Upper lobe of left lung (tissue), 4 donors: ENCODE results near the gene TERT.

Experiments
- CTCF ChIP-seq, 6 experiments: fragments of 450-650 bp in 4 of 6; fragments of 200-600 bp in 2 of 6; sonication (generic) in 2 of 6; IDR thresholded peaks; one replicate each; pipeline ENCODE4 v1.5.1; 2016 to 2019; ENCODE audit warnings: antibody characterized with exemption in 6 of 6
- POLR2A ChIP-seq, 4 donors: fragments of 450-650 bp; IDR thresholded peaks; one replicate each; pipeline ENCODE4 v1.5.1; 2016 to 2017; ENCODE audit warnings: antibody characterized with exemption in 4 of 4, mild to moderate bottlenecking in 2 of 4
- POLR2AphosphoS5 ChIP-seq, 2 donors: sonication (generic); formaldehyde crosslinking; IDR thresholded peaks; one replicate each; pipeline ENCODE4 v1.5.1; 2017; ENCODE audit warnings: antibody characterized with exemption in 2 of 2

- TF ChIP-seq POLR2AphosphoS5 (IDR thresholded peaks at IDR 0.05): no peak
- no peak for TF ChIP-seq POLR2A (IDR thresholded peaks at IDR 0.05)
- TF ChIP-seq CTCF (IDR thresholded peaks at IDR 0.05): no peak
Observed at GRCh38 chr5:1270426-1270825, 24.4 kb downstream of the TERT start.
